PC-3 (cell line): ENCODE results near the gene MIPEP. TPM values are rescaled to one million over a fixed set of nuclear protein-coding genes. Genes with fewer than 3 reads are reported as not detected.

ENCODE experiments used
- ATAC-seq: fragments of 200-7000 bp; cut with Tn5 transposase; 2 replicates; pipeline ENCODE4 v1.9.1; 2020; ENCODE audit warnings: mild to moderate bottlenecking, moderate library complexity
- BruUV-seq: library from RNA; stranded (reverse); fragments of 400-500 nt; replicated peaks from 2 replicates; lab custom pipeline; 2021; lab: Mats Ljungman, UMichigan
- CTCF ChIA-PET: fragments of 300-600 bp; sonication (Branson Sonifier 250); formaldehyde crosslinking; loops from one replicate; lab custom pipeline; 2022; ENCODE audit warnings: antibody characterized with exemption; lab: Charles Lee
- POLR2A ChIA-PET: fragments of 300-600 bp; sonication (Branson Sonifier 250); formaldehyde crosslinking; loops from one replicate; lab custom pipeline; 2022; ENCODE audit warnings: antibody characterized with exemption; ENCODE audit not compliant: unreplicated experiment; lab: Charles Lee
- DNase-seq: peaks from one replicate; pipeline ENCODE4 v3.0.0-alpha.2; 2015
- H2AFZ ChIP-seq: fragments of 300-600 bp; sonication (generic); 2 replicates; pipeline ENCODE4 v1.6.0; 2016; ENCODE audit warnings: antibody characterized with exemption, low read length
- H3F3A ChIP-seq: fragments of 300-600 bp; sonication (generic); one replicate; pipeline ENCODE4 v1.6.0; 2017; ENCODE audit warnings: antibody characterized with exemption, low read length, control low read depth, mild to moderate bottlenecking; ENCODE audit not compliant: unreplicated experiment
- H3K27ac ChIP-seq: fragments of 300-600 bp; sonication (generic); 2 replicates; pipeline ENCODE4 v1.5.1; 2016; ENCODE audit warnings: mild to moderate bottlenecking, low read length
- H3K27me3 ChIP-seq: fragments of 300-600 bp; sonication (generic); 2 replicates; pipeline ENCODE4 v1.6.1; 2016; ENCODE audit warnings: low read length, mixed read lengths
- H3K36me3 ChIP-seq: fragments of 300-600 bp; sonication (generic); 2 replicates; pipeline ENCODE4 v1.6.1; 2016; ENCODE audit warnings: low read depth, mixed run types, low read length, mixed read lengths
- H3K4me1 ChIP-seq: fragments of 300-600 bp; sonication (generic); 2 replicates; pipeline ENCODE4 v1.5.1; 2016; ENCODE audit warnings: low read length; ENCODE audit not compliant: insufficient read depth
- H3K4me2 ChIP-seq: fragments of 300-600 bp; sonication (generic); 2 replicates; pipeline ENCODE4 v1.6.0; 2016; ENCODE audit warnings: low read length
- H3K4me3 ChIP-seq: fragments of 300-600 bp; sonication (generic); 2 replicates; pipeline ENCODE4 v1.5.1; 2016; ENCODE audit warnings: mild to moderate bottlenecking, low read length, mixed read lengths
- H3K79me2 ChIP-seq: fragments of 300-600 bp; sonication (generic); 2 replicates; pipeline ENCODE4 v1.6.1; 2017; ENCODE audit warnings: low read length, mixed read lengths
- H3K9ac ChIP-seq: fragments of 300-600 bp; sonication (generic); 2 replicates; pipeline ENCODE4 v1.6.0; 2016; ENCODE audit warnings: mild to moderate bottlenecking, low read length
- H3K9me2 ChIP-seq: fragments of 300-600 bp; sonication (generic); replicated peaks from 2 replicates; pipeline ENCODE4 v1.6.1; 2016; ENCODE audit warnings: mixed run types, low read length, mixed read lengths
- H3K9me3 ChIP-seq: fragments of 300-600 bp; sonication (generic); 2 replicates; pipeline ENCODE4 v1.6.1; 2016; ENCODE audit warnings: low read length, mixed read lengths
- H4K20me1 ChIP-seq: fragments of 300-600 bp; sonication (generic); 2 replicates; pipeline ENCODE4 v1.6.1; 2016; ENCODE audit warnings: low read length, mixed read lengths
- EZH2 ChIP-seq: fragments of 300-600 bp; sonication (generic); IDR thresholded peaks from one replicate; pipeline ENCODE4 v1.6.1; 2017; ENCODE audit warnings: antibody characterized with exemption, mild to moderate bottlenecking, low read length; ENCODE audit not compliant: unreplicated experiment
- EZH2phosphoT487 ChIP-seq: fragments of 300-600 bp; sonication (generic); IDR thresholded peaks from 2 replicates; pipeline ENCODE4 v1.6.1; 2018; ENCODE audit warnings: mild to moderate bottlenecking, antibody characterized with exemption, low read length, borderline replicate concordance
- intact Hi-C: fragments of 100-400 bp; cut with micrococcal nuclease; formaldehyde crosslinking; loops from 2 replicates; pipeline ENCODE4 v1.9.0; 2023
- total RNA-seq: library from RNA; depleted of rRNA; stranded (reverse); fragments of >200 nt; gene quantifications from 2 replicates; pipeline ENCODE4 v1.2.3, GENCODE V29; 2014
- TF ChIP-seq, protein P1 (sequence below): fragments of 300-600 bp; sonication (generic); conservative IDR thresholded peaks from 2 replicates; pipeline ENCODE4 v1.5.1; 2017; ENCODE audit warnings: antibody characterized with exemption, low read depth, mild to moderate bottlenecking, low read length

Gene MIPEP
- total RNA-seq, 1 experiment from 2014 or later, result 30.5 TPM

GRCh38 chr13:23915308-23915707 is 26.1 kb upstream of the MIPEP start:
- peak; percentile 83 for DNase-seq
- POLR2A ChIA-PET, result interaction anchor here (0.5 kb wide), 1 partner anchor 1194 kb away, joined by 3 read pairs; no protein-coding TSS in a partner anchor

DNA sequence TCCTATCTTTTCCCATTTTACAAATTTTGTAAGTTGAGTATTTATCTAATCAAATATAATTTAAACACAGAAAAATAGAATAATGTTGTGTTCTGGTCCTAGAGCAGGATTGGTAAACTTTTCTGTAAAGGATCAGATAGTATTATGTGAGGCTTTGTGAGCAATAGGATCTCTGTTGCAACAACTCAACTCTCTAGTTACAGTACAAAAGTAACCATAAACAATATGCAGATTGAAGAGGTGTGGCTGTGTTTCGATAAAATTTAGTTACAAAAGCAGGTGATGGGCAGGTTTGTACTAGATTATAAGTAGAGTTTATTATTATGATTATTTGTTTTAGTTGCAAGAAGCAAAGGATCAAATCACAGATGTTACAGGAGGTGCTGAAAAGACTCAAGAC is 23.3 kb upstream of the MIPEP start:
- no peak for DNase-seq
- Histone ChIP-seq H3K36me3 (no peaks in the 10 kb centered on the region), H2AFZ (no peak overlapping the region), H3K9me2 (no peaks in the 10 kb centered on the region), H3K9me3 (no peaks in the 10 kb centered on the region), H3F3A (no peaks in the 10 kb centered on the region), H3K4me2 (no peak overlapping the region), H3K4me3 (no peak overlapping the region), H3K9ac (no peak overlapping the region), H3K4me1 (no peaks in the 10 kb centered on the region), H3K27me3 (no peaks in the 10 kb centered on the region), H3K27ac (no peak overlapping the region), H3K79me2 (no peaks in the 10 kb centered on the region), H4K20me1 (no peaks in the 10 kb centered on the region)
- CTCF ChIA-PET, result interaction anchor here (0.6 kb wide), 2 partner anchors 50 to 346 kb away, joined by 4 read pairs; no protein-coding TSS in a partner anchor
- POLR2A ChIA-PET, result no interaction called here
- intact Hi-C loops, result no loop called here
- no peak for ATAC-seq
- BruUV-seq, result no TSS peak
- TF ChIP-seq EZH2phosphoT487 (no peak), EZH2 (no peak)
- TF ChIP-seq, protein P1, sequence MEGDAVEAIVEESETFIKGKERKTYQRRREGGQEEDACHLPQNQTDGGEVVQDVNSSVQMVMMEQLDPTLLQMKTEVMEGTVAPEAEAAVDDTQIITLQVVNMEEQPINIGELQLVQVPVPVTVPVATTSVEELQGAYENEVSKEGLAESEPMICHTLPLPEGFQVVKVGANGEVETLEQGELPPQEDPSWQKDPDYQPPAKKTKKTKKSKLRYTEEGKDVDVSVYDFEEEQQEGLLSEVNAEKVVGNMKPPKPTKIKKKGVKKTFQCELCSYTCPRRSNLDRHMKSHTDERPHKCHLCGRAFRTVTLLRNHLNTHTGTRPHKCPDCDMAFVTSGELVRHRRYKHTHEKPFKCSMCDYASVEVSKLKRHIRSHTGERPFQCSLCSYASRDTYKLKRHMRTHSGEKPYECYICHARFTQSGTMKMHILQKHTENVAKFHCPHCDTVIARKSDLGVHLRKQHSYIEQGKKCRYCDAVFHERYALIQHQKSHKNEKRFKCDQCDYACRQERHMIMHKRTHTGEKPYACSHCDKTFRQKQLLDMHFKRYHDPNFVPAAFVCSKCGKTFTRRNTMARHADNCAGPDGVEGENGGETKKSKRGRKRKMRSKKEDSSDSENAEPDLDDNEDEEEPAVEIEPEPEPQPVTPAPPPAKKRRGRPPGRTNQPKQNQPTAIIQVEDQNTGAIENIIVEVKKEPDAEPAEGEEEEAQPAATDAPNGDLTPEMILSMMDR, result no peak

More at GRCh38 chr13:23915308-23915707, 26.1 kb upstream of the MIPEP start:
- no peaks in the 10 kb centered on the region for H3F3A ChIP-seq
- H3K79me2 ChIP-seq, result no peaks in the 10 kb centered on the region
- H3K27ac ChIP-seq, result no peak overlapping the region
- H3K36me3 ChIP-seq, result no peaks in the 10 kb centered on the region
- H3K4me3 ChIP-seq, result no peak overlapping the region
- peak; percentile 88 for ATAC-seq
- H3K4me2 ChIP-seq, result no peak overlapping the region
- CTCF ChIA-PET, result no interaction called here
- TF ChIP-seq, protein P1, result peak; percentile 46
- TF ChIP-seq EZH2phosphoT487 (no peak), EZH2 (no peak)
- no peak overlapping the region for H2AFZ ChIP-seq
- H3K9me2 ChIP-seq, result no peaks in the 10 kb centered on the region
- H3K9ac ChIP-seq, result no peak overlapping the region
- no peaks in the 10 kb centered on the region for H4K20me1 ChIP-seq
- H3K9me3 ChIP-seq, result no peaks in the 10 kb centered on the region
- no TSS peak for BruUV-seq
- intact Hi-C loops, result no loop called here
- H3K4me1 ChIP-seq, result peaks cover 10% of the 10 kb centered on the region
- H3K27me3 ChIP-seq, result no peaks in the 10 kb centered on the region

DNA sequence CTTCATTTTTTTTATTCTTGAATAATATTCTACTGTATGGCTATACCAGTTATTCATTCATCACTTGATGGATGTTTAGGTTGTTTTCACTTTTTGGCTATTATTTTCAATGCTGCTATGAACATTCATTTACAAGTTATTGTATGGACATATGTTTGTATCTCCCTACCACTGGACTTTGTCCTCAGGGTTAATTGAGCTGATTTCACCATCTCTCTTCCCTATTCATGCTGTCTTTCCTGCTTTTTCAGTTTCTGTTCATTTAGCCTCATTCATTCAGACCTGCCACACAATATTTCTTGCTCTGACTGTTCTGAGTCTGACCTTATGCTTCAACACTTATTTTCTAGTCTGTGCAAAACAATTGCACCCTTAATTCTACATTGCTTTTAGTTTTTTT is 20.4 kb upstream of the MIPEP start:
- Histone ChIP-seq H3F3A (no peaks in the 10 kb centered on the region), H2AFZ (no peak overlapping the region), H3K9ac (no peak overlapping the region), H3K27me3 (no peaks in the 10 kb centered on the region), H3K27ac (no peak overlapping the region), H4K20me1 (no peaks in the 10 kb centered on the region), H3K9me2 (no peaks in the 10 kb centered on the region), H3K36me3 (no peaks in the 10 kb centered on the region), H3K79me2 (no peaks in the 10 kb centered on the region), H3K4me3 (no peak overlapping the region), H3K9me3 (no peaks in the 10 kb centered on the region), H3K4me1 (no peaks in the 10 kb centered on the region), H3K4me2 (no peak overlapping the region)
- POLR2A ChIA-PET, result no interaction called here
- no peak for ATAC-seq
- CTCF ChIA-PET, result no interaction called here
- DNase-seq, result no peak
- BruUV-seq, result no TSS peak
- intact Hi-C loops, result no loop called here
- TF ChIP-seq EZH2phosphoT487 (no peak), EZH2 (no peak)
- TF ChIP-seq, protein P1, result no peak
